Ascending aorta (tissue), 2 donors: ENCODE data around the gene RAP1GAP2. TPM values are rescaled to one million over a fixed set of nuclear protein-coding genes. Genes with fewer than 3 reads are reported as not detected.

Experiments used
- DNase-seq, 2 donors: peaks; one replicate each; pipeline ENCODE4 v3.0.0-alpha.2; 2019; ENCODE audit warnings: low spot score in 2 of 2
- H3K27ac ChIP-seq, 2 donors: fragments of 200-600 bp; sonication (generic); one replicate each; pipeline ENCODE4 v1.5.1; 2016 to 2017; ENCODE audit warnings: mild to moderate bottlenecking in 1 of 2
- H3K27me3 ChIP-seq: fragments of 200-600 bp; sonication (generic); one replicate; pipeline ENCODE4 v1.5.1; 2017
- H3K36me3 ChIP-seq, 2 donors: fragments of 200-600 bp; sonication (generic); one replicate each; pipeline ENCODE4 v1.5.1; 2016
- H3K4me1 ChIP-seq, 2 donors: fragments of 200-600 bp; sonication (generic); one replicate each; pipeline ENCODE4 v1.5.1; 2016 to 2017; ENCODE audit warnings: mild to moderate bottlenecking in 1 of 2
- H3K4me3 ChIP-seq, 2 donors: fragments of 200-600 bp; sonication (generic); one replicate each; pipeline ENCODE4 v1.5.1; 2016 to 2017; ENCODE audit warnings: mild to moderate bottlenecking in 1 of 2
- H3K9me3 ChIP-seq, 2 donors: fragments of 200-600 bp; sonication (generic); one replicate each; pipeline ENCODE4 v1.5.1; 2016
- intact Hi-C: fragments of 100-400 bp; cut with DNase I; formaldehyde crosslinking; loops from one replicate; pipeline ENCODE4 v1.15.1; 2023
- total RNA-seq: library from RNA; depleted of rRNA; stranded (reverse); fragments of >200 nt; gene quantifications from one replicate; pipeline ENCODE4 v1.1.0, GENCODE V29; 2016
- TF ChIP-seq, protein P1 (sequence below), 3 experiments: fragments of 200-600 bp in 2 of 3; fragments of 450-650 bp in 1 of 3; sonication (generic) in 2 of 3; IDR thresholded peaks; one replicate each; pipeline ENCODE4 v1.5.1; 2016 to 2019; ENCODE audit warnings: antibody characterized with exemption in 3 of 3, mild to moderate bottlenecking in 1 of 3, moderate library complexity in 1 of 3

RAP1GAP2 gene
- total RNA-seq, 1 donor from 2014 or later, result 1.6 TPM

DNA sequence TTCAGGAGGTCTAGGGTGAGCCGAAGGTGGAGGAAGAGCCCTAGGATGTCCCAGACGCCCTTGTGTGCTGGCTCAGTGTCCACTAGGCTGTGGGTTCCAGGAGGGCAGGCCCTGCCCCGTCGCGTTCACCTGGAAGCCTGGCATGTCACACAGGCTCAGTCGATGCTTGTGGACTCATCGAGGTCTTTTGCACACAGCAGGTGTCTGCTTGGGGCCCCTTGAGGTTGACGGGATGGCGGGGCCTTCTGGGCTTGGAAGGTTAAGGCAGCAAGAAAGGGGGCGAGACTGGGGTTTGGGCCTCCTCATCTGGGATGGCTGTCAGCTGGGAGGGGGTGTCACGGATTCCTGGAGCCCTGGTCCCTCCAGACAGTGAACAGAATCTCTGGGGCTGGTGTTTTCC lies 1.9 kb downstream of the RAP1GAP2 start:
- no peaks in the 10 kb centered on the region for H3K36me3 ChIP-seq
- no peak overlapping the region for H3K4me3 ChIP-seq
- H3K27ac ChIP-seq, result no peak overlapping the region
- TF ChIP-seq, protein P1, sequence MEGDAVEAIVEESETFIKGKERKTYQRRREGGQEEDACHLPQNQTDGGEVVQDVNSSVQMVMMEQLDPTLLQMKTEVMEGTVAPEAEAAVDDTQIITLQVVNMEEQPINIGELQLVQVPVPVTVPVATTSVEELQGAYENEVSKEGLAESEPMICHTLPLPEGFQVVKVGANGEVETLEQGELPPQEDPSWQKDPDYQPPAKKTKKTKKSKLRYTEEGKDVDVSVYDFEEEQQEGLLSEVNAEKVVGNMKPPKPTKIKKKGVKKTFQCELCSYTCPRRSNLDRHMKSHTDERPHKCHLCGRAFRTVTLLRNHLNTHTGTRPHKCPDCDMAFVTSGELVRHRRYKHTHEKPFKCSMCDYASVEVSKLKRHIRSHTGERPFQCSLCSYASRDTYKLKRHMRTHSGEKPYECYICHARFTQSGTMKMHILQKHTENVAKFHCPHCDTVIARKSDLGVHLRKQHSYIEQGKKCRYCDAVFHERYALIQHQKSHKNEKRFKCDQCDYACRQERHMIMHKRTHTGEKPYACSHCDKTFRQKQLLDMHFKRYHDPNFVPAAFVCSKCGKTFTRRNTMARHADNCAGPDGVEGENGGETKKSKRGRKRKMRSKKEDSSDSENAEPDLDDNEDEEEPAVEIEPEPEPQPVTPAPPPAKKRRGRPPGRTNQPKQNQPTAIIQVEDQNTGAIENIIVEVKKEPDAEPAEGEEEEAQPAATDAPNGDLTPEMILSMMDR (IDR thresholded peaks at IDR 0.05), result no peak
- no peaks in the 10 kb centered on the region for H3K27me3 ChIP-seq
- no peaks in the 10 kb centered on the region for H3K4me1 ChIP-seq
- H3K9me3 ChIP-seq, result no peaks in the 10 kb centered on the region
- intact Hi-C loops, result no loop called here
- no peak for DNase-seq

DNA sequence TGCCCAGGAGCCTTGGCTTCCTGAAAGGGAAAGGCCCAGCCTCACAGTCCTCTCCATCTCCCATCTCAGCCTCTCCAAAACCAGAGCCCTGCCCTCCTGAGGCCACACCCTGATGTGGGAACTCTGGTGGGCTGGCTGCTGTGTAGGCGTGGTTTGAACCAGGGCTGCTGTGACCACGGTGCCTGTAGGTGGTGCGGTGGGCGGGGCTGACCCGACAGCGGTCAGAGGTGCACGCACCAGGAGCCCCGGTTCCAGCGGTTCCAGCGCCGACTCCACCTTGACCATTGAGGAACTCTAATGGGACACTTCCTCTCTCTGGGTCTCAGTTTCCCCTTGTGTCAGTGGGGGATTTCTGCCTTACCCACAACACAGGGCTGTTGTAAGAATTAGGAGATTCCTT lies 2.4 kb downstream of the RAP1GAP2 start:
- H3K9me3 ChIP-seq, result no peaks in the 10 kb centered on the region
- H3K27ac ChIP-seq, result no peak overlapping the region
- no peak overlapping the region for H3K4me3 ChIP-seq
- no peaks in the 10 kb centered on the region for H3K4me1 ChIP-seq
- no peak for DNase-seq
- intact Hi-C loops, result no loop called here
- no peaks in the 10 kb centered on the region for H3K36me3 ChIP-seq
- no peaks in the 10 kb centered on the region for H3K27me3 ChIP-seq
- TF ChIP-seq, protein P1 (IDR thresholded peaks at IDR 0.05), result no peak

GRCh38 chr17:2799653-2800052 lies 3.4 kb downstream of the RAP1GAP2 start:
- H3K4me3 ChIP-seq, result no peak overlapping the region
- TF ChIP-seq, protein P1 (IDR thresholded peaks at IDR 0.05), result no peak
- no peaks in the 10 kb centered on the region for H3K4me1 ChIP-seq
- no peak for DNase-seq
- intact Hi-C loops, result no loop called here
- H3K9me3 ChIP-seq, result no peaks in the 10 kb centered on the region
- no peak overlapping the region for H3K27ac ChIP-seq
- H3K36me3 ChIP-seq, result no peaks in the 10 kb centered on the region
- no peaks in the 10 kb centered on the region for H3K27me3 ChIP-seq

GRCh38 chr17:2800367-2800766 lies 4.1 kb downstream of the RAP1GAP2 start:
- intact Hi-C loops, result no loop called here

GRCh38 chr17:2801841-2802240 lies 5.6 kb downstream of the RAP1GAP2 start:
- TF ChIP-seq, protein P1 (IDR thresholded peaks at IDR 0.05), result no peak
- Histone ChIP-seq H3K36me3 (no peaks in the 10 kb centered on the region), H3K27ac (no peak overlapping the region), H3K4me3 (no peak overlapping the region), H3K27me3 (no peaks in the 10 kb centered on the region), H3K4me1 (no peaks in the 10 kb centered on the region), H3K9me3 (no peaks in the 10 kb centered on the region)
- DNase-seq, result no peak
- intact Hi-C loops, result no loop called here

More at GRCh38 chr17:2800367-2800766, 4.1 kb downstream of the RAP1GAP2 start:
- no peak overlapping the region for H3K27ac ChIP-seq
- TF ChIP-seq, protein P1 (IDR thresholded peaks at IDR 0.05), result no peak
- no peaks in the 10 kb centered on the region for H3K27me3 ChIP-seq
- no peak for DNase-seq
- H3K4me1 ChIP-seq, result no peaks in the 10 kb centered on the region
- H3K36me3 ChIP-seq, result no peaks in the 10 kb centered on the region
- no peaks in the 10 kb centered on the region for H3K9me3 ChIP-seq
- H3K4me3 ChIP-seq, result no peak overlapping the region

- H3K9me3 ChIP-seq, result no peaks in the 10 kb centered on the region
- H3K27me3 ChIP-seq, result no peaks in the 10 kb centered on the region
- no peak overlapping the region for H3K27ac ChIP-seq
- DNase-seq, result no peak
- no peaks in the 10 kb centered on the region for H3K4me1 ChIP-seq
- no peaks in the 10 kb centered on the region for H3K36me3 ChIP-seq
- intact Hi-C loops, result no loop called here
- TF ChIP-seq, protein P1 (IDR thresholded peaks at IDR 0.05), result no peak
- no peak overlapping the region for H3K4me3 ChIP-seq
These were observed 6.3 kb downstream of the RAP1GAP2 start for GRCh38 chr17:2802574-2802973.
